ENCODE data around the gene SOST. TPM values are rescaled to one million over a fixed set of nuclear protein-coding genes. Genes with fewer than 3 reads are reported as not detected.
"Not testable (repeated sequence)": the region's sequence is repeated elsewhere in the genome, so short reads cannot be mapped to it uniquely, and the experiment has no call there.

The SOST gene
- not detected for total RNA-seq

- CTCF ChIA-PET, result interaction anchor here (0.7 to 13.8 kb wide), 3 partner anchors 52 to 69 kb away, joined by 3 to 365 read pairs (median 3); no protein-coding TSS in a partner anchor
- Mint-ChIP-seq H3K27me3 (peaks cover 36% of the 10 kb centered on the region), H3K9me3 (no peaks in the 10 kb centered on the region), H3K4me3 (no peak within 1 kb of the TSS), H3K36me3 (ENCODE audit: low read depth) (no peaks in the 10 kb centered on the region), H3K4me1 (peaks cover 12% of the 10 kb centered on the region), H3K27ac (no peak within 1 kb of the TSS)
- POLR2A ChIA-PET, result interaction anchor here (0.7 kb wide), 1 partner anchor 58 kb away, joined by 3 read pairs; no protein-coding TSS in a partner anchor
- no peak for DNase-seq
These were observed at the start of gene SOST for GRCh38 chr17:43758497-43759174. SOST (minus strand) TSS chr17:43758791; CDS start chr17:43758741, 50 bp downstream.

GRCh38 chr17:43808076-43808475, 49.5 kb upstream of the SOST start:
- ChIA-PET POLR2A (no interaction called here), CTCF (no interaction called here)
- Mint-ChIP-seq H3K27me3 (peaks cover 27% of the 10 kb centered on the region), H3K4me1 (no peaks in the 10 kb centered on the region), H3K9me3 (no peaks in the 10 kb centered on the region), H3K27ac (no peak overlapping the region), H3K36me3 (ENCODE audit: low read depth) (no peaks in the 10 kb centered on the region), H3K4me3 (no peak overlapping the region)
- DNase-seq, result no peak

GRCh38 chr17:43805117-43805516, 46.5 kb upstream of the SOST start:
- POLR2A ChIA-PET, result no interaction called here
- CTCF ChIA-PET, result no interaction called here
- no peaks in the 10 kb centered on the region for H3K4me1 Mint-ChIP-seq

DNA sequence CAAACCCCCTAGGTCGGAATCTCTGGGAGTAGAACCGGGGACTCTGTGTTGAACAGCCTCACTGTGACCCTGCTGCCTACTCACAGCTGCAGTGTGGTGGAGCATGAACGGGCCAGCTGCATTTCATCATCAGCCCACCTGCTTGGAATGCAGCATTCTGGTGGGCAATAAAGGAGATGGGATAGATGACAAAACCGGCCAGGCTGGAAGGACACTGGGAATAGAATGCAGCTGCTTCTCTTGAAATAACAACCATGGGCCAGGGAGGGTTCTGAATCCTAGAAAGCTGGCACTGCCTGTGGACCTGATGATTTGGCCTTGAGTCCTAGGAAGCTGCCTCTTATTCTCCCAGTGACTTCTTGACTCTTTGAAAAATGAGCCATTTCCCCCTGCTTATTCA, 45.2 kb upstream of the SOST start:
- H3K4me3 Mint-ChIP-seq, result no peak overlapping the region
- H3K27ac Mint-ChIP-seq, result no peak overlapping the region
- ChIA-PET CTCF (no interaction called here), POLR2A (no interaction called here)
- H3K9me3 Mint-ChIP-seq, result no peaks in the 10 kb centered on the region
- no peaks in the 10 kb centered on the region for H3K36me3 Mint-ChIP-seq (ENCODE audit: low read depth)
- peaks cover 37% of the 10 kb centered on the region for H3K27me3 Mint-ChIP-seq
- no peak for DNase-seq
- H3K4me1 Mint-ChIP-seq, result no peaks in the 10 kb centered on the region

More at GRCh38 chr17:43805117-43805516, 46.5 kb upstream of the SOST start:
- no peaks in the 10 kb centered on the region for H3K36me3 Mint-ChIP-seq (ENCODE audit: low read depth)
- peaks cover 35% of the 10 kb centered on the region for H3K27me3 Mint-ChIP-seq
- no peaks in the 10 kb centered on the region for H3K9me3 Mint-ChIP-seq
- no peak overlapping the region for H3K27ac Mint-ChIP-seq
- no peak overlapping the region for H3K4me3 Mint-ChIP-seq
- no peak for DNase-seq

- H3K9me3 Mint-ChIP-seq, result no peaks in the 10 kb centered on the region
- H3K27me3 Mint-ChIP-seq, result peaks cover 41% of the 10 kb centered on the region
- ChIA-PET CTCF (no interaction called here), POLR2A (no interaction called here)
- H3K36me3 Mint-ChIP-seq (ENCODE audit: low read depth), result no peaks in the 10 kb centered on the region
- no peak for DNase-seq
- H3K27ac Mint-ChIP-seq, result no peak overlapping the region
- no peaks in the 10 kb centered on the region for H3K4me1 Mint-ChIP-seq
- no peak overlapping the region for H3K4me3 Mint-ChIP-seq
These were observed 43.3 kb upstream of the SOST start for GRCh38 chr17:43801844-43802243.

DNA sequence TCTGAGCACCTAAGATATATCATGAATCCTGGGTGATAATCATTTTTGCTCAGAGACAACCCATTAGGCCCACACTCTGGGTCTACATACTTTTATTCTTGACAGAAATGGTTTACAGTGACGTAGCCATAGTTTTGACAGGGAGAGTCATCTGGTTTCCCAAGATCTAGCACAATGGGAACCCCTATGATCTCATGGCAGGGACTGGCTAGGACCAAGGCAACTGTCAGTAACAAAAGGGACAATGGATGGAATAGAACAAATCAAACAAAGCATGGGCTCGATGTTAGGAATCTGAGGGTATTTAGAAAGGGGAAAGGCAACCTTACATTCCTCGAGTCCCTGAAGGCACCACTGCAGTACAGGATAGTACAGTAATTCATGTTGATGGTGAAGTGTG, 42.1 kb upstream of the SOST start:
- no peaks in the 10 kb centered on the region for H3K36me3 Mint-ChIP-seq (ENCODE audit: low read depth)
- peaks cover 46% of the 10 kb centered on the region for H3K27me3 Mint-ChIP-seq
- H3K27ac Mint-ChIP-seq, result no peak overlapping the region
- CTCF ChIA-PET, result no interaction called here
- no peaks in the 10 kb centered on the region for H3K9me3 Mint-ChIP-seq
- no peak overlapping the region for H3K4me3 Mint-ChIP-seq
- H3K4me1 Mint-ChIP-seq, result no peaks in the 10 kb centered on the region
- no peak for DNase-seq
- POLR2A ChIA-PET, result no interaction called here

DNA sequence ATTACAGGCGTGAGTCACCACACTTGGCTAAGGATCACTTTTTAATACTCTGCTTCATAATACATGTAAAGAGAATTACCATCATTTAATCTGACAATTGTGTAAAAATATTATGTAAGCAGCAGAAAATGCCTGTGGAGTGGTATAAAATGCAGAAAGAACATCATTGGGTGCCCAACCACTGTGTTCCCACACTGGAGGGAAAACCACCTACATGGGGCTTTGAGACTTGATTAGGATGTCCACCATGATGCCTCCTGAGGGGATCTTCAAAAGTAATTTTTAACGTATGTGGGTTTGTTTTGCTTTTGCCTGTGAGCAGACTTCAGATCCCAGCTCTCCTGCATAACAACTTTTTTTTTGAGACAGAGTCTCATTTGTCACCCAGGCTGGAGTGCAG, 40.5 kb upstream of the SOST start:
- Mint-ChIP-seq H3K36me3 (ENCODE audit: low read depth) (no peaks in the 10 kb centered on the region), H3K27ac (no peak overlapping the region), H3K9me3 (no peaks in the 10 kb centered on the region), H3K27me3 (peaks cover 50% of the 10 kb centered on the region), H3K4me1 (no peaks in the 10 kb centered on the region), H3K4me3 (no peak overlapping the region)
- DNase-seq, result no peak
- CTCF ChIA-PET, result no interaction called here
- POLR2A ChIA-PET, result no interaction called here

DNA sequence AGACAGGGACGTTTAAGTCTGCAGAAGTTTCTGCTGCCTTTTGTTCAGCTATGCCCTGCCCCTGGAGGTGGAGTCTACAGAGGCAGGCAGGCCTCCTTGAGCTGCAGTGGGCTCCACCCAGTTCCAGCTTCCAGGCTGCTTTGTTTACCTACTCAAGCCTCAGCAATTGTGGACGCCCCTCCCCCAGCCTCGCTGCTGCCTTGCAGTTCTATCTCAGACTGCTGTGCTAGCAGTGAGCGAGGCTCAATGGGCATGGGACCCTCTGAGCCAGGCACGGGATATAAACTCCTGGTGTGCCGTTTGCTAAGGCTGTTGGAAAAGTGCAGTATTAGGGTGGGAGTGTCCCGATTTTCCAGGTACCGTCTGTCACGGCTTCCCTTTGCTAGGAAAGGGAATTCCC, 39.4 kb upstream of the SOST start:
- H3K9me3 Mint-ChIP-seq; POLR2A ChIA-PET; H3K27ac Mint-ChIP-seq; H3K4me1 Mint-ChIP-seq; CTCF ChIA-PET; H3K4me3 Mint-ChIP-seq; DNase-seq; H3K36me3 Mint-ChIP-seq (ENCODE audit: low read depth): not testable (repeated sequence)
- peaks cover 46% of the 10 kb centered on the region for H3K27me3 Mint-ChIP-seq

GRCh38 chr17:43792668-43793067, 34.1 kb upstream of the SOST start:
- H3K4me3 Mint-ChIP-seq; CTCF ChIA-PET; DNase-seq; H3K36me3 Mint-ChIP-seq (ENCODE audit: low read depth); POLR2A ChIA-PET; H3K9me3 Mint-ChIP-seq; H3K4me1 Mint-ChIP-seq; H3K27ac Mint-ChIP-seq: not testable (repeated sequence)
- H3K27me3 Mint-ChIP-seq, result peaks cover 35% of the 10 kb centered on the region

DNA sequence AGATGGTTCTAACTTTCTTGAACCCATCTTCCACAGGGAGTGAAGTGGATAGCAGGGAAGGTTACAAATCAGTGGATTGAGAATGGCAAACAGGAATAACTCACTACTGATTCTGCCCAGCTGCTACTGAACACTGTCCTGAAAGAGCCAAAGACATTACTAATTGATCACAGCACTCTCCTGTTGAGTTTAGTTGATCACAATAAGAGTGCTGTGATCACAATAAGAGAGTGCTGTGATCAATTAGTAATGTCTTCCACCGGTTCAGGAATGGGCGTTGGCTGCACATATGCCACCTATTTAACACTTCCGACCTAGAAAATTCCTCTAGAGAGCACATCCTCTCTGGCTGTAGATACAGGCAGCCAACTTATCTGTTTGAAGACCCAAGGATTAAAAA, 33.0 kb upstream of the SOST start:
- ChIA-PET CTCF (no interaction called here), POLR2A (no interaction called here)
- Mint-ChIP-seq H3K4me3 (no peak overlapping the region), H3K36me3 (ENCODE audit: low read depth) (no peaks in the 10 kb centered on the region), H3K27ac (no peak overlapping the region), H3K4me1 (peaks cover 7% of the 10 kb centered on the region), H3K27me3 (peaks cover 32% of the 10 kb centered on the region), H3K9me3 (peaks cover 2% of the 10 kb centered on the region)
- DNase-seq, result no peak

DNA sequence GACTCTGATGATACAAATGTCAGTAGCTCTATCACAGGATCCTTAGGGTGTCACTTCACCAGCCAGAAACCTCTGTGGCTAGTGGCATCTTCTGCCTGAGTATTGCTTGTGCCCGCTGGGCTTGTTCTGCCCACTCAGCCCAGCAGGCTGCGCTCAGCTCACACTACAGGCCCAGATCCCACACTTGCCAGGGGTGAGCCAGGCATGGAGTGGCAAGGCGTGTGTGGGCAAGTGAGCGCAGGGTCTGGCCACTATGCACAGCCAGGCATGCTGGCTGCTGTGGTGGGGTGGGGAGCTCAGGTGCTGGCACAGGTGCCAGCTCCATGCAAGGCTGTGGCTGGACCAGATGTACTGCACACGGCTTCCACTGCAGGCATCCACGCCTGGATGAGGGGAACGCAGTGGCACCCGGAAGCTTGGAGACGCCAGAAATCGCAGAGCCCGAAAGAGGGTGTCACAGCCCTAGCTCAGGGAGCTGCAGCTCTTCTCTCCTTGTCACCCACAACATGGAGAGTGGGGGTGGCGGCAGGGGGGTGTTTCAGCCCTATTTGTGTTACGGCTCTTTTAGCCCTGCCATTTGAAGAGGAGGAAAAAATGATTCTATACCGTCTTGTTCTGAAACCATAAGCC, 31.8 kb upstream of the SOST start:
- no peak overlapping the region for H3K4me3 Mint-ChIP-seq
- ChIA-PET POLR2A (no interaction called here), CTCF (interaction anchor here (0.6 to 1.0 kb wide), 3 partner anchors 25 to 189 kb away, joined by 3 to 4 read pairs (median 3); no protein-coding TSS in a partner anchor)
- no peak overlapping the region for H3K27ac Mint-ChIP-seq
- no peak for DNase-seq
- H3K27me3 Mint-ChIP-seq, result peaks cover 26% of the 10 kb centered on the region
- H3K9me3 Mint-ChIP-seq, result peaks cover 2% of the 10 kb centered on the region
- peaks cover 7% of the 10 kb centered on the region for H3K4me1 Mint-ChIP-seq
- no peaks in the 10 kb centered on the region for H3K36me3 Mint-ChIP-seq (ENCODE audit: low read depth)

DNA sequence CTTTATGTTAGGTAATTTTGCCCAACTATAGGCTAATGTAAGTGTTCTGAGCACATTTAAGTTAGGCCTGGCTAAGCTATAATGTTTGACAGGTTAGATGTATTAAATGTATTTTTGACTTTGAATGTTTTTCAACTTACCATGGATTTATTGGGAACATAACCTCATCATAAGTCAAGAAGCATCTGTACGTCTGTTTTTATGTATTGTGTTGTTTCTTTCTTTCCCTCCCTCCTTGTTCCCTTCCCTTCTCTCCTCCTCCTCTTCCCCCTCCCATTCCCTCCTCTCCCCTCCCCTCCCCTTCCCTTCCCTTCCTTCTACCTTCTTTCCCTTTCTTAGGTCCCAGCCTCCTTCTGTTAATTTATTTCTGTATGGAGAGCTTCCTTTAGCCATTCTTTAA, 30.9 kb upstream of the SOST start:
- ChIA-PET POLR2A (no interaction called here), CTCF (interaction anchor here (0.7 to 1.3 kb wide), 2 partner anchors 26 to 154 kb away, joined by 3 read pairs; no protein-coding TSS in a partner anchor)
- H3K4me3 Mint-ChIP-seq, result no peak overlapping the region
- H3K27ac Mint-ChIP-seq, result no peak overlapping the region
- no peak for DNase-seq
- H3K27me3 Mint-ChIP-seq, result peaks cover 22% of the 10 kb centered on the region
- H3K36me3 Mint-ChIP-seq (ENCODE audit: low read depth), result no peaks in the 10 kb centered on the region
- peaks cover 7% of the 10 kb centered on the region for H3K4me1 Mint-ChIP-seq
- peaks cover 2% of the 10 kb centered on the region for H3K9me3 Mint-ChIP-seq

- DNase-seq, result no peak
- Mint-ChIP-seq H3K4me1 (peaks cover 8% of the 10 kb centered on the region), H3K27me3 (peaks cover 21% of the 10 kb centered on the region), H3K27ac (no peak overlapping the region), H3K9me3 (peaks cover 2% of the 10 kb centered on the region), H3K4me3 (no peak overlapping the region), H3K36me3 (ENCODE audit: low read depth) (no peaks in the 10 kb centered on the region)
- POLR2A ChIA-PET, result no interaction called here
- CTCF ChIA-PET, result interaction anchor here (1.3 kb wide), 1 partner anchor 155 kb away, joined by 3 read pairs; no protein-coding TSS in a partner anchor
These were observed 29.9 kb upstream of the SOST start for GRCh38 chr17:43788540-43788939.

DNA sequence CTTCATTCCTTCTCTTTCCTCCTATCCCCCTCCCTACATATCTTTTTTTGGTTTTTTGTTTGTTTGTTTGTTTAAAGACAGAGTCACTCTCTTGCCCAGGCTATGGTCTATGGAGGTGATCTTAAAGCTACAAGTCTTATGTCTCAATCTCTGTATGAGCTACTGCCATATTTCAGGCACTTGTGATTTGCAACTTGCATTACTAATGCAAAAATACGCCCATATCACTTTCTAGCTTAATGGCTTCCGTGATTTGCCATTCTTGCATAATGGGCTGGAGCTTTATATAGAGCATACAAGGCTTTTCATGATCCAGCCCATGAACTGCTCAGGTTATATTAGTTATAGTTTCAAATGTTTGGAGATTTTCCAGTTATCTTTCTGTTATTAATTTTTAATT, 29.1 kb upstream of the SOST start:
- ChIA-PET CTCF (interaction anchor here (1.0 kb wide), 1 partner anchor 21 kb away, joined by 6 read pairs; no protein-coding TSS in a partner anchor), POLR2A (no interaction called here)
- Mint-ChIP-seq H3K27me3 (peaks cover 23% of the 10 kb centered on the region), H3K36me3 (ENCODE audit: low read depth) (no peaks in the 10 kb centered on the region), H3K4me1 (peaks cover 8% of the 10 kb centered on the region), H3K27ac (no peak overlapping the region), H3K4me3 (no peak overlapping the region), H3K9me3 (peaks cover 2% of the 10 kb centered on the region)
- no peak for DNase-seq

Data from activated CD4-positive, alpha-beta memory T cell treated with anti-CD3 and anti-CD28 coated beads, Interleukin-2, amount 10 ng/mL, durations not matched to agents 7 days and 5 days (primary cell).